HL-60 (cell line): ENCODE measurements around the gene CDS2.

Experiments used
- CTCF ChIP-seq: IDR thresholded peaks from one replicate; pipeline ENCODE4 v1.5.1; 2011; ENCODE audit warnings: low read length, control low read depth, inconsistent platforms; ENCODE audit not compliant: insufficient read depth
- GABPA ChIP-seq: IDR thresholded peaks from 2 replicates; pipeline ENCODE4 v1.6.1; 2012; ENCODE audit warnings: low read depth
- POLR2AphosphoS5 ChIP-seq: IDR thresholded peaks from 2 replicates; pipeline ENCODE4 v1.6.1; 2012; ENCODE audit warnings: low read depth
- SPI1 ChIP-seq: IDR thresholded peaks from 2 replicates; pipeline ENCODE4 v1.6.1; 2012; ENCODE audit warnings: low read depth, mild to moderate bottlenecking, borderline replicate concordance
- TF ChIP-seq, protein P1 (sequence below): IDR thresholded peaks from 2 replicates; pipeline ENCODE4 v1.6.1; 2012; ENCODE audit warnings: low read depth; ENCODE audit not compliant: insufficient replicate concordance

GRCh38 chr20:5095931-5096330, 30.9 kb upstream of the CDS2 start:
- no peak for TF ChIP-seq CTCF
- TF ChIP-seq POLR2AphosphoS5, result no peak
- TF ChIP-seq GABPA, result no peak
- TF ChIP-seq, protein P1, sequence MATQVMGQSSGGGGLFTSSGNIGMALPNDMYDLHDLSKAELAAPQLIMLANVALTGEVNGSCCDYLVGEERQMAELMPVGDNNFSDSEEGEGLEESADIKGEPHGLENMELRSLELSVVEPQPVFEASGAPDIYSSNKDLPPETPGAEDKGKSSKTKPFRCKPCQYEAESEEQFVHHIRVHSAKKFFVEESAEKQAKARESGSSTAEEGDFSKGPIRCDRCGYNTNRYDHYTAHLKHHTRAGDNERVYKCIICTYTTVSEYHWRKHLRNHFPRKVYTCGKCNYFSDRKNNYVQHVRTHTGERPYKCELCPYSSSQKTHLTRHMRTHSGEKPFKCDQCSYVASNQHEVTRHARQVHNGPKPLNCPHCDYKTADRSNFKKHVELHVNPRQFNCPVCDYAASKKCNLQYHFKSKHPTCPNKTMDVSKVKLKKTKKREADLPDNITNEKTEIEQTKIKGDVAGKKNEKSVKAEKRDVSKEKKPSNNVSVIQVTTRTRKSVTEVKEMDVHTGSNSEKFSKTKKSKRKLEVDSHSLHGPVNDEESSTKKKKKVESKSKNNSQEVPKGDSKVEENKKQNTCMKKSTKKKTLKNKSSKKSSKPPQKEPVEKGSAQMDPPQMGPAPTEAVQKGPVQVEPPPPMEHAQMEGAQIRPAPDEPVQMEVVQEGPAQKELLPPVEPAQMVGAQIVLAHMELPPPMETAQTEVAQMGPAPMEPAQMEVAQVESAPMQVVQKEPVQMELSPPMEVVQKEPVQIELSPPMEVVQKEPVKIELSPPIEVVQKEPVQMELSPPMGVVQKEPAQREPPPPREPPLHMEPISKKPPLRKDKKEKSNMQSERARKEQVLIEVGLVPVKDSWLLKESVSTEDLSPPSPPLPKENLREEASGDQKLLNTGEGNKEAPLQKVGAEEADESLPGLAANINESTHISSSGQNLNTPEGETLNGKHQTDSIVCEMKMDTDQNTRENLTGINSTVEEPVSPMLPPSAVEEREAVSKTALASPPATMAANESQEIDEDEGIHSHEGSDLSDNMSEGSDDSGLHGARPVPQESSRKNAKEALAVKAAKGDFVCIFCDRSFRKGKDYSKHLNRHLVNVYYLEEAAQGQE, result no peak
- no peak for TF ChIP-seq SPI1
